Measurements from ENCODE around the gene MS4A3.
"Not testable (repeated sequence)": the region's sequence is repeated elsewhere in the genome, so short reads cannot be mapped to it uniquely, and the experiment has no call there.

Gene MS4A3

GRCh38 chr11:60095477-60096120 lies 39.1 kb downstream of the MS4A3 start:
- no peak for DNase-seq

DNA sequence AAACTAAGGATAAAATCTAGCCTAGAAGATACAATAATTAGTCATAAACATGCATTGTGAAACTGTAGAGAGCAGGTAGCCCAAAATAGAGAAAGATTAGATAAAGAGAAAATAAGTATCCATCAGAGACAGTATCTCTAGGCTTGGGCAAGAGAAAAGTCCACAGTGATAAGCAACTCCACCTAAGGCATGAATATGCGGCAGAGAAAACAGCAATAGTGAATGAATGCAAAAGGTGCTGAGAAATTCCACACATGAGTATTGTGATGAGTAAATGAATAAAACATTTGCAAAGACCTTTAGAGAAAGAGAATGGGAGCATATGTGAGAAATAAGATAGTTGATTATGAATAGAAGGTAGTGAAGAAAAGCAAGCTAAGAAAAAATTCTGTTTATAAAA lies 40.7 kb downstream of the MS4A3 start:
- DNase-seq = no peak

DNA sequence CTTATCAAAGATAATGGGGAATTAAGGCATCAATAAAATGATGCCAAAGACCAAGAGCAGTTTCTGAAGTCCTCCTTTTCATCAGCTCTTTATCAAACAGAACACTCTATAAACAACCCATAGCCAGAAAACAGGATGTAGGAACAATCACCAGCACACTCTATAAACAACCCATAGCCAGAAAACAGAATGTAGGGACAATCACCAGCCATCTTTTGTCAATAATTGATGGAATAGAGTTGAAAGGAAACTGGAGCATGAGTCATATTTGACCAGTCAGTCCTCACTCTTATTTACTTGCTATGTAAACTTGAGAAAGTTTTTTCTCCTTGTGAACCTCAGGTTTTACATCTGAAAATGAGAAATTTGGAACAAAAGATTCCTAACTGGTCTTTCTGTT lies 42.0 kb downstream of the MS4A3 start:
- no peak for DNase-seq

GRCh38 chr11:60100516-60100915 lies 44.1 kb downstream of the MS4A3 start:
- DNase-seq = no peak

DNA sequence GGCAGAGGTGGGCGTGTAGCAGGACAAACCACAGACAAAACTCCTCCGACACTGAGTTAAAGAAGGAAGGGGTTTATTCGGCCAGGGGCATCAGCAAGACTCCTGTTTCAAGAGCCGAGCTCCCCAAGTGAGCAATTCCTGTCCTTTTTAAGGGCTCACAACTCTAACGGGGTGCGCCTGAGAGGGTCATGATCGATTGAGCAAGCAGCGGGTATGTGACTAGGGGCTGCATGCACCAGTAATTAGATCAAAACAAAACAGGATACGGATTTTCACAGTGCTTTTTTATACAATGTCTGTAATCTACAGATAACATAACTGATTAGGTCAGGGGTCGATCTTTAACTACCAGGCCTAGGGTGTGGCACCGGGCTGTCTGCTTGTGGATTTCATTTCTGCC lies 44.9 kb downstream of the MS4A3 start:
- not testable (repeated sequence) for DNase-seq

DNA sequence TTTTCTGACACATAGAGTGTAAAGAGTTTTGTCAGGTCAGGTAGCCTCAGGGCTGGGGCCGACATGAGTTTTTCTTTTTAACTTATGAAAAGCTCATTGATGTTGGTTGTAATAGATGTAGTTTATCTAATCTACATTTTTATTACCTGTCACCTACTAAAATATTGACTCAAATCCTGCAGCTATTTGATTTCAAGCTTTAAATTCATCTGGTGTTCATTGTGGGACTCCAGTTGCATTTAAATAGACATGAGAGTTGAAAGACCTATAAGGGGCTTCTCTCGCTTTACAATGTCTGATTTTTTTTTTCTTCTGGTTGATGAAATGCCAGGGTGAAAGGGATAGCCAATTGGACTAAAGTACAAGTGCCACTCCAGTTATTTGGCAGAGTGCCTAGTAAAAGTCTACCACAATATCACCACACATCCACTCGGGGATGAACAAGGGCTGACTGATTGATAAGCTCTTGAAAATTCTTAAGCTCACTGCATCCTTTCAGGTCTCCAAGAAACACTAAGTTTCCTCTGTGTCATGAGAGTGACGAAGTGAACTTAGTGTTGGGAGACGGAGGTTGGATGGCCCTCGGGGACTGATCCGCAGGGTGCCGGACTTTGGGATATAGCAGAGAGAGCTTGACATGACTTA lies 48.1 kb downstream of the MS4A3 start:
- not testable (repeated sequence) for DNase-seq

- DNase-seq = not testable (repeated sequence)
Observed at GRCh38 chr11:60108631-60109030, 52.2 kb downstream of the MS4A3 start.

- DNase-seq = no peak
Observed at GRCh38 chr11:60111793-60112192, 55.3 kb downstream of the MS4A3 start.

GRCh38 chr11:60116996-60117790 lies 60.7 kb downstream of the MS4A3 start:
- no peak for DNase-seq

DNA sequence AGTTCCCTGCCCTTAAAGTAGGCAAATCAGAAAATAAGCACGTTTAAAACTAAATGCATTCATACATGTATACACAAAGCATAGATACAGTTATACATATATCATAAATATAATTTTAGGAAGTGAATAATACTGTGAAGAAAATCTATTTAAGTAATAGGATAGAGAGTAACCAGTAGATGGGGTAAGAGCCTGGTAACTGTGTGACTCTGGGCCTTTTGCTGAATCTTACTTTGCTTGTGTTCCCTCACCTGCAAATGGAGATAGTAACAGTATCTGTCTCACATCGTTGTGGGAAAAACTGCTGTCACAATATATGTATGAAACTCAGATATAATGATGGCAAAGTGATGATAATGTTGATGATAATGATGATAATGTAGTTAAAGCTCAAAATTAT lies 61.9 kb downstream of the MS4A3 start:
- DNase-seq = no peak

DNA sequence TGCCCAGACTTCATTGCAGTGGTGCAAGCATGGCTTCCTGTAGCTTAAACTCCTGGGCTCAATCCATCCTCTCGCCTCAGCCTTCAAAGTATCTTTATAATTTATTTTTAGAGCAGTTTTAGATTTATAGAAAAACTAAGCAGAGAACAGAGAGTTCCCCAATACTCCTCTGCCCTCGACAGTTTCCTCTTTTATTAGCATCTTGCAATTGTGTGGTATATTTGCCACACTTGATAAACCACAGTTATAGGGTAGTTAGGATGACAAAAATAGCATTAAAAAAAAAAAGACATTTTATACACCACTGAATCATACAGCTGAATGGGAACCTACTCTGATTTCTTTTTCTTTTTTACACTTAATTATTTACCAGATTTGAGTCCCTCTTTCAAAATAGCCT lies 63.2 kb downstream of the MS4A3 start:
- no peak for DNase-seq

All from EL (cell line).